NCI-H1694 (cell line): ENCODE data around the gene ABHD2.
"Not testable (repeated sequence)": the region's sequence is repeated elsewhere in the genome, so short reads cannot be mapped to it uniquely, and the experiment has no call there.

Source experiments
- DNase-seq: peaks from one replicate; lab custom pipeline; 2025; lab: John Stamatoyannopoulos, UW

Gene ABHD2

GRCh38 chr15:89075101-89075640, 13.1 kb upstream of the ABHD2 start:
- DNase-seq = no peak

GRCh38 chr15:89075846-89076245, 12.4 kb upstream of the ABHD2 start:
- no peak for DNase-seq

GRCh38 chr15:89077750-89078149, 10.5 kb upstream of the ABHD2 start:
- no peak for DNase-seq

GRCh38 chr15:89078851-89079810, 9.1 kb upstream of the ABHD2 start:
- no peak for DNase-seq

- DNase-seq = no peak
Measured at GRCh38 chr15:89081878-89082277, 6.4 kb upstream of the ABHD2 start.

GRCh38 chr15:89083246-89083645, 5.0 kb upstream of the ABHD2 start:
- no peak for DNase-seq

GRCh38 chr15:89085289-89085926, 2.8 kb upstream of the ABHD2 start:
- DNase-seq = no peak

- DNase-seq = not testable (repeated sequence)
Measured at GRCh38 chr15:89085933-89086332, 2.3 kb upstream of the ABHD2 start.

- DNase-seq = not testable (repeated sequence)
Measured at GRCh38 chr15:89086390-89086789, 1.9 kb upstream of the ABHD2 start.

- no peak for DNase-seq
Measured at GRCh38 chr15:89087161-89087829, 961 bp upstream of the ABHD2 start.

- DNase-seq = no peak
Measured at GRCh38 chr15:89088605-89089315, 504 bp downstream of the ABHD2 start.

GRCh38 chr15:89089316-89090230, 1.3 kb downstream of the ABHD2 start:
- DNase-seq = no peak

GRCh38 chr15:89090791-89091626, 2.8 kb downstream of the ABHD2 start:
- no peak for DNase-seq

- no peak for DNase-seq
Measured at GRCh38 chr15:89091627-89092220, 3.5 kb downstream of the ABHD2 start.

- DNase-seq = no peak
Measured at GRCh38 chr15:89093509-89093908, 5.3 kb downstream of the ABHD2 start.

- no peak for DNase-seq
Measured at GRCh38 chr15:89095073-89095472, 6.8 kb downstream of the ABHD2 start.

GRCh38 chr15:89095556-89095955, 7.3 kb downstream of the ABHD2 start:
- no peak for DNase-seq

- DNase-seq = no peak
Measured at GRCh38 chr15:89096664-89097063, 8.4 kb downstream of the ABHD2 start.

- no peak for DNase-seq
Measured at GRCh38 chr15:89097313-89097712, 9.1 kb downstream of the ABHD2 start.
